Tibial nerve (tissue), 4 donors: Measurements from ENCODE around the gene SGTA.

Experiments
- EP300 ChIP-seq, 2 donors: sonication (generic); formaldehyde crosslinking; IDR thresholded peaks; one replicate each; pipeline ENCODE4 v1.6.1; 2017; ENCODE audit warnings: antibody characterized with exemption in 2 of 2, mild to moderate bottlenecking in 1 of 2
- POLR2A ChIP-seq, 2 donors: fragments of 450-650 bp; IDR thresholded peaks; one replicate each; pipeline ENCODE4 v1.6.1; 2017; ENCODE audit warnings: antibody characterized with exemption in 2 of 2, mild to moderate bottlenecking in 2 of 2, moderate library complexity in 2 of 2
- TF ChIP-seq, protein P1 (sequence below), 5 experiments: fragments of 200-600 bp in 3 of 5; fragments of 450-650 bp in 2 of 5; sonication (generic) in 3 of 5; IDR thresholded peaks; one replicate each; pipeline ENCODE4 v1.5.1; 2016 to 2019; ENCODE audit warnings: antibody characterized with exemption in 5 of 5, mild to moderate bottlenecking in 3 of 5, moderate library complexity in 2 of 5

- TF ChIP-seq EP300 (IDR thresholded peaks at IDR 0.05) (no peak), POLR2A (IDR thresholded peaks at IDR 0.05) (no peak)
- TF ChIP-seq, protein P1, sequence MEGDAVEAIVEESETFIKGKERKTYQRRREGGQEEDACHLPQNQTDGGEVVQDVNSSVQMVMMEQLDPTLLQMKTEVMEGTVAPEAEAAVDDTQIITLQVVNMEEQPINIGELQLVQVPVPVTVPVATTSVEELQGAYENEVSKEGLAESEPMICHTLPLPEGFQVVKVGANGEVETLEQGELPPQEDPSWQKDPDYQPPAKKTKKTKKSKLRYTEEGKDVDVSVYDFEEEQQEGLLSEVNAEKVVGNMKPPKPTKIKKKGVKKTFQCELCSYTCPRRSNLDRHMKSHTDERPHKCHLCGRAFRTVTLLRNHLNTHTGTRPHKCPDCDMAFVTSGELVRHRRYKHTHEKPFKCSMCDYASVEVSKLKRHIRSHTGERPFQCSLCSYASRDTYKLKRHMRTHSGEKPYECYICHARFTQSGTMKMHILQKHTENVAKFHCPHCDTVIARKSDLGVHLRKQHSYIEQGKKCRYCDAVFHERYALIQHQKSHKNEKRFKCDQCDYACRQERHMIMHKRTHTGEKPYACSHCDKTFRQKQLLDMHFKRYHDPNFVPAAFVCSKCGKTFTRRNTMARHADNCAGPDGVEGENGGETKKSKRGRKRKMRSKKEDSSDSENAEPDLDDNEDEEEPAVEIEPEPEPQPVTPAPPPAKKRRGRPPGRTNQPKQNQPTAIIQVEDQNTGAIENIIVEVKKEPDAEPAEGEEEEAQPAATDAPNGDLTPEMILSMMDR (IDR thresholded peaks at IDR 0.05), result no peak
Measured at GRCh38 chr19:2774083-2774679, 8.9 kb downstream of the SGTA start.
